ENCODE data around the gene CSNK1A1L.
"Not testable (repeated sequence)": the region's sequence is repeated elsewhere in the genome, so short reads cannot be mapped to it uniquely, and the experiment has no call there.

The CSNK1A1L gene

GRCh38 chr13:37102896-37103295, 2.6 kb downstream of the CSNK1A1L start:
- no peak for DNase-seq

GRCh38 chr13:37101201-37101600, 4.3 kb downstream of the CSNK1A1L start:
- DNase-seq: no peak

GRCh38 chr13:37100731-37101130, 4.7 kb downstream of the CSNK1A1L start:
- no peak for DNase-seq

GRCh38 chr13:37097076-37097475, 8.4 kb downstream of the CSNK1A1L start:
- DNase-seq: no peak

GRCh38 chr13:37094840-37095239, 10.6 kb downstream of the CSNK1A1L start:
- DNase-seq: no peak

GRCh38 chr13:37094099-37094498, 11.4 kb downstream of the CSNK1A1L start:
- no peak for DNase-seq

GRCh38 chr13:37091835-37092234, 13.6 kb downstream of the CSNK1A1L start:
- no peak for DNase-seq

- no peak for DNase-seq
Measured at GRCh38 chr13:37090912-37091311, 14.6 kb downstream of the CSNK1A1L start.

GRCh38 chr13:37089495-37089894, 16.0 kb downstream of the CSNK1A1L start:
- no peak for DNase-seq

- DNase-seq: no peak
Measured at GRCh38 chr13:37087486-37087885, 18.0 kb downstream of the CSNK1A1L start.

- no peak for DNase-seq
Measured at GRCh38 chr13:37085606-37086005, 19.9 kb downstream of the CSNK1A1L start.

- no peak for DNase-seq
Measured at GRCh38 chr13:37076818-37077217, 28.6 kb downstream of the CSNK1A1L start.

- no peak for DNase-seq
Measured at GRCh38 chr13:37075164-37075563, 30.3 kb downstream of the CSNK1A1L start.

GRCh38 chr13:37074703-37075102, 30.8 kb downstream of the CSNK1A1L start:
- no peak for DNase-seq

GRCh38 chr13:37072024-37072423, 33.4 kb downstream of the CSNK1A1L start:
- DNase-seq: no peak

- DNase-seq: no peak
Measured at GRCh38 chr13:37070956-37071355, 34.5 kb downstream of the CSNK1A1L start.

- no peak for DNase-seq
Measured at GRCh38 chr13:37070145-37070695, 35.2 kb downstream of the CSNK1A1L start.

- DNase-seq: no peak
Measured at GRCh38 chr13:37069597-37070103, 35.8 kb downstream of the CSNK1A1L start.

GRCh38 chr13:37068962-37069361, 36.5 kb downstream of the CSNK1A1L start:
- no peak for DNase-seq

- no peak for DNase-seq
Measured at GRCh38 chr13:37067874-37068273, 37.6 kb downstream of the CSNK1A1L start.

- DNase-seq: no peak
Measured at GRCh38 chr13:37065890-37066526, 39.5 kb downstream of the CSNK1A1L start.

- no peak for DNase-seq
Measured at GRCh38 chr13:37059848-37060192, 45.6 kb downstream of the CSNK1A1L start.

GRCh38 chr13:37058910-37059847, 46.3 kb downstream of the CSNK1A1L start, which contains the start of gene SUPT20H:
Gene SUPT20H, minus strand, starts transcription at chr13:37059688. Its CDS starts 8,198 bp downstream, at chr13:37051490.
- peak; percentile 97 for DNase-seq

GRCh38 chr13:37056228-37056627, 49.2 kb downstream of the CSNK1A1L start:
- not testable (repeated sequence) for DNase-seq
